ENCODE data around the gene PPFIA1.
A peak's percentile ranks its signal among the peaks of the same experiment; 100 is the strongest.

The PPFIA1 gene

DNA sequence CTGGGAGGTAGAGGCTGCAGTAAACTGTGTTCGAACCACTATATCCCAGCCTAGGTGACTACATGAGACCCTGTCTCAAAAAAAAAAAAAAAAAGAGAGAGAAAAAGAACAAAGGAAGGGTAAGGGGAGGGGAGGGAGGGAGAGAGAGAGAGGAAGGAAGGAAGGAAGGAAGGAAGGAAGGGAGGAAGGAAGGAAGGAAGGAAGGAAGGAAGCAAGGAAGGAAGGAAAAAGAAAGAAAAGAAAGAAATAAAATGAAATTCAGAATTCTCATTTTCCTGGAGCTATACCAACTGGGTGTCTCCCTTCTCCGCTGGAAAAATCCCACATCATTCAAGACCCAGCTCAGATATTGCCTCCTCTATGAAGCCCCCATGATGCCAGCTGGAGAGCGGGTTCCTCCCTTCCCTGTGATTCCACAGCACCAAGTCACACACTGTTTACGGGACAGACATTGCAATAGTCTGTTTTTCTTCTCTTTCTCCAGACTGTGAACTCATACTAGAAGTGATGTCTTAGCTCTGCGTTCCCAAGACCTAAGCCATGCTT, 3.0 kb upstream of the PPFIA1 start:
- H3K27me3 ChIP-seq (ENCODE audit: insufficient read depth, low read length, poor library complexity) = no peaks in the 10 kb centered on the region
- peaks cover 16% of the 10 kb centered on the region for H3K79me2 ChIP-seq (ENCODE audit: control insufficient read depth, insufficient read depth, low read length)
- H3K27ac ChIP-seq (ENCODE audit: low read depth, low read length) = no peak overlapping the region
- H4K5ac ChIP-seq (ENCODE audit: low read length) = no peak overlapping the region
- DNase-seq = no peak
- peaks cover 4% of the 10 kb centered on the region for H3K4me1 ChIP-seq (ENCODE audit: control insufficient read depth, low read depth, low read length)
- no peak overlapping the region for H3K9ac ChIP-seq (ENCODE audit: low read length)
- no peak overlapping the region for H3K4ac ChIP-seq (ENCODE audit: low read depth, low read length)
- WGBS (ENCODE audit: extremely low coverage, insufficient coverage, low lambda C conversion rate) = no CpG with 5 or more reads among the region's 5 CpGs
- no peak overlapping the region for H3K4me3 ChIP-seq (ENCODE audit: low read length)
- no peak overlapping the region for H3K23ac ChIP-seq (ENCODE audit: low read length)
- H3K56ac ChIP-seq (ENCODE audit: low read length) = no peak overlapping the region
- no peak overlapping the region for H4K8ac ChIP-seq (ENCODE audit: low read depth, low read length)
- H2AK5ac ChIP-seq (ENCODE audit: low read length) = no peak overlapping the region
- no peak overlapping the region for H2BK15ac ChIP-seq (replicated peaks; ENCODE audit: low read depth)
- H2BK120ac ChIP-seq (ENCODE audit: low read depth, low read length) = no peak overlapping the region
- H3K4me2 ChIP-seq (ENCODE audit: low read length) = no peak overlapping the region
- no peak overlapping the region for H2BK5ac ChIP-seq (ENCODE audit: low read length)
- H3K36me3 ChIP-seq (ENCODE audit: control insufficient read depth, insufficient read depth, low read length) = peaks cover 2% of the 10 kb centered on the region
- peaks cover 6% of the 10 kb centered on the region for H3K79me1 ChIP-seq (ENCODE audit: low read length)
- H3K18ac ChIP-seq (ENCODE audit: low read length) = no peak overlapping the region

- H3K79me1 ChIP-seq (ENCODE audit: low read length) = peaks cover 9% of the 10 kb centered on the region
- no peak overlapping the region for H2BK15ac ChIP-seq (replicated peaks; ENCODE audit: low read depth)
- H3K56ac ChIP-seq (ENCODE audit: low read length) = no peak overlapping the region
- H2BK5ac ChIP-seq (ENCODE audit: low read length) = no peak overlapping the region
- H3K4me2 ChIP-seq (ENCODE audit: low read length) = no peak overlapping the region
- H2BK120ac ChIP-seq (ENCODE audit: low read depth, low read length) = no peak overlapping the region
- no peak overlapping the region for H4K8ac ChIP-seq (ENCODE audit: low read depth, low read length)
- no peak overlapping the region for H2AK5ac ChIP-seq (ENCODE audit: low read length)
- peaks cover 4% of the 10 kb centered on the region for H3K36me3 ChIP-seq (ENCODE audit: control insufficient read depth, insufficient read depth, low read length)
- H3K27ac ChIP-seq (ENCODE audit: low read depth, low read length) = no peak overlapping the region
- no peak overlapping the region for H3K18ac ChIP-seq (ENCODE audit: low read length)
- H3K4me3 ChIP-seq (ENCODE audit: low read length) = no peak overlapping the region
- peaks cover 22% of the 10 kb centered on the region for H3K79me2 ChIP-seq (ENCODE audit: control insufficient read depth, insufficient read depth, low read length)
- WGBS (ENCODE audit: extremely low coverage, insufficient coverage, low lambda C conversion rate) = no CpG with 5 or more reads among the region's 10 CpGs
- no peak overlapping the region for H3K23ac ChIP-seq (ENCODE audit: low read length)
- H3K4ac ChIP-seq (ENCODE audit: low read depth, low read length) = no peak overlapping the region
- H3K9ac ChIP-seq (ENCODE audit: low read length) = no peak overlapping the region
- H3K27me3 ChIP-seq (ENCODE audit: insufficient read depth, low read length, poor library complexity) = no peaks in the 10 kb centered on the region
- H4K5ac ChIP-seq (ENCODE audit: low read length) = no peak overlapping the region
- H3K4me1 ChIP-seq (ENCODE audit: control insufficient read depth, low read depth, low read length) = peaks cover 4% of the 10 kb centered on the region
- DNase-seq = no peak
Observed at GRCh38 chr11:70268526-70268925, 2.0 kb upstream of the PPFIA1 start.

DNA sequence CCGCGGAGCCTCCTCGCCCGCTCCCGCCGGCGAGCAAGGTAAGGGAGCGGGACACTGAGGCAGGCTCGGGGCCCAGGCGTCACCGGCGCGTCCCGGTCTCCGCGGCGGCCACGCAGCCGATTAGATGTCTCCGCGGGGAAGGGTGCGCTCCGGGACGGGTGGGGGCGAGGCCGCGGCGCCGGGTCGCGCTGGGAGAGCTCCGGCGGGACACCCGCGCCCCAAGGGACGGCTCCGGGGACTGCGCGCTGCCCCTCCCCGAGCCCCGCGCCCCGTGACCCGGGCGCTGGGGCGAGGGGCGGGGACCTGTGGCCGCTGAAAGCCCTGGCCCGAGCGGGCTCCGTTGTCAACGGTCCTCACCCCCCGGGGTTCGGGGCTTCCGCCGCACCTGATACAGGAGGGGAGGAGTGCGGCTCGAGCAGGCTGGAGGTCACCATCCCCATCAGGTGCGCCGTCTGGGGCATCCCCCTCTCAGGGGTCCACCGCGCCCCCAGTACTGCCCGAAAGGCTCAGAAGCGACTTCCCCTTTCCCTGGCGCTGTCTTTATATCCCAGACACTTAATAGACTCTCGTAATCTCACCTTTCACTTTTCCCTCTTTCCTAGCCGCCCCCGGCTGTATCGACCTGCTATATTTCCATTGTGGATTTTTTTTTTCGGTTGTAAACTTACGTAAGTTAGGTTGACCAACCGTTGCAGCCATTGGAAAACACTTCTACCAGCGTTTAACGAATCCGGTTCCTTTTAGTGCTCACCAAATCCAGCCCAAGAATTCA, 573 bp downstream of the PPFIA1 start:
- peak overlapping the region; percentile 77 for H3K4ac ChIP-seq (ENCODE audit: low read depth, low read length)
- H3K18ac ChIP-seq (ENCODE audit: low read length) = peak overlapping the region; percentile 88
- H3K79me2 ChIP-seq (ENCODE audit: control insufficient read depth, insufficient read depth, low read length) = peaks cover 40% of the 10 kb centered on the region
- DNase-seq = peak; percentile 51
- no peak overlapping the region for H2AK5ac ChIP-seq (ENCODE audit: low read length)
- peak overlapping the region; percentile 46 for H2BK120ac ChIP-seq (ENCODE audit: low read depth, low read length)
- peak overlapping the region; percentile 79 for H3K4me3 ChIP-seq (ENCODE audit: low read length)
- no peak overlapping the region for H3K23ac ChIP-seq (ENCODE audit: low read length)
- H3K4me1 ChIP-seq (ENCODE audit: control insufficient read depth, low read depth, low read length) = peaks cover 4% of the 10 kb centered on the region
- H4K5ac ChIP-seq (ENCODE audit: low read length) = no peak overlapping the region
- no peak overlapping the region for H2BK5ac ChIP-seq (ENCODE audit: low read length)
- peak overlapping the region; percentile 89 for H3K4me2 ChIP-seq (ENCODE audit: low read length)
- peaks cover 12% of the 10 kb centered on the region for H3K36me3 ChIP-seq (ENCODE audit: control insufficient read depth, insufficient read depth, low read length)
- H3K9ac ChIP-seq (ENCODE audit: low read length) = peak overlapping the region; percentile 92
- no peaks in the 10 kb centered on the region for H3K27me3 ChIP-seq (ENCODE audit: insufficient read depth, low read length, poor library complexity)
- H3K56ac ChIP-seq (ENCODE audit: low read length) = peak overlapping the region; percentile 97
- peaks cover 16% of the 10 kb centered on the region for H3K79me1 ChIP-seq (ENCODE audit: low read length)
- peak overlapping the region; percentile 47 for H3K27ac ChIP-seq (ENCODE audit: low read depth, low read length)
- no peak overlapping the region for H2BK15ac ChIP-seq (replicated peaks; ENCODE audit: low read depth)
- H4K8ac ChIP-seq (ENCODE audit: low read depth, low read length) = no peak overlapping the region
- no CpG with 5 or more reads among the region's 75 CpGs for WGBS (ENCODE audit: extremely low coverage, insufficient coverage, low lambda C conversion rate)

- no peak overlapping the region for H3K27ac ChIP-seq (ENCODE audit: low read depth, low read length)
- H3K4me3 ChIP-seq (ENCODE audit: low read length) = peak overlapping the region; percentile 79
- H2BK120ac ChIP-seq (ENCODE audit: low read depth, low read length) = no peak overlapping the region
- no peak overlapping the region for H4K5ac ChIP-seq (ENCODE audit: low read length)
- no peaks in the 10 kb centered on the region for H3K27me3 ChIP-seq (ENCODE audit: insufficient read depth, low read length, poor library complexity)
- no peak overlapping the region for H2BK5ac ChIP-seq (ENCODE audit: low read length)
- peaks cover 4% of the 10 kb centered on the region for H3K4me1 ChIP-seq (ENCODE audit: control insufficient read depth, low read depth, low read length)
- H3K18ac ChIP-seq (ENCODE audit: low read length) = no peak overlapping the region
- H3K56ac ChIP-seq (ENCODE audit: low read length) = peak overlapping the region; percentile 97
- H3K36me3 ChIP-seq (ENCODE audit: control insufficient read depth, insufficient read depth, low read length) = peaks cover 12% of the 10 kb centered on the region
- no peak overlapping the region for H3K4ac ChIP-seq (ENCODE audit: low read depth, low read length)
- no CpG with 5 or more reads among the region's 2 CpGs for WGBS (ENCODE audit: extremely low coverage, insufficient coverage, low lambda C conversion rate)
- H4K8ac ChIP-seq (ENCODE audit: low read depth, low read length) = no peak overlapping the region
- DNase-seq = no peak
- H3K23ac ChIP-seq (ENCODE audit: low read length) = no peak overlapping the region
- no peak overlapping the region for H2AK5ac ChIP-seq (ENCODE audit: low read length)
- H3K79me1 ChIP-seq (ENCODE audit: low read length) = peaks cover 16% of the 10 kb centered on the region
- H3K79me2 ChIP-seq (ENCODE audit: control insufficient read depth, insufficient read depth, low read length) = peaks cover 41% of the 10 kb centered on the region
- no peak overlapping the region for H2BK15ac ChIP-seq (replicated peaks; ENCODE audit: low read depth)
- peak overlapping the region; percentile 89 for H3K4me2 ChIP-seq (ENCODE audit: low read length)
- peak overlapping the region; percentile 92 for H3K9ac ChIP-seq (ENCODE audit: low read length)
Observed at GRCh38 chr11:70271649-70271953, 1.1 kb downstream of the PPFIA1 start.

GRCh38 chr11:70272009-70272408, 1.5 kb downstream of the PPFIA1 start:
- no peak overlapping the region for H3K23ac ChIP-seq (ENCODE audit: low read length)
- peak overlapping the region; percentile 33 for H3K9ac ChIP-seq (ENCODE audit: low read length)
- no peak overlapping the region for H2AK5ac ChIP-seq (ENCODE audit: low read length)
- no CpG with 5 or more reads among the region's 7 CpGs for WGBS (ENCODE audit: extremely low coverage, insufficient coverage, low lambda C conversion rate)
- no peak overlapping the region for H4K5ac ChIP-seq (ENCODE audit: low read length)
- H4K8ac ChIP-seq (ENCODE audit: low read depth, low read length) = no peak overlapping the region
- DNase-seq = no peak
- no peak overlapping the region for H2BK5ac ChIP-seq (ENCODE audit: low read length)
- H3K4me1 ChIP-seq (ENCODE audit: control insufficient read depth, low read depth, low read length) = peaks cover 4% of the 10 kb centered on the region
- H3K79me1 ChIP-seq (ENCODE audit: low read length) = peaks cover 16% of the 10 kb centered on the region
- H3K56ac ChIP-seq (ENCODE audit: low read length) = peak overlapping the region; percentile 50
- H3K18ac ChIP-seq (ENCODE audit: low read length) = no peak overlapping the region
- H3K4me2 ChIP-seq (ENCODE audit: low read length) = peak overlapping the region; percentile 4
- H2BK15ac ChIP-seq (replicated peaks; ENCODE audit: low read depth) = no peak overlapping the region
- no peak overlapping the region for H3K4me3 ChIP-seq (ENCODE audit: low read length)
- H3K27me3 ChIP-seq (ENCODE audit: insufficient read depth, low read length, poor library complexity) = no peaks in the 10 kb centered on the region
- H3K27ac ChIP-seq (ENCODE audit: low read depth, low read length) = no peak overlapping the region
- H3K79me2 ChIP-seq (ENCODE audit: control insufficient read depth, insufficient read depth, low read length) = peaks cover 41% of the 10 kb centered on the region
- H3K36me3 ChIP-seq (ENCODE audit: control insufficient read depth, insufficient read depth, low read length) = peaks cover 12% of the 10 kb centered on the region
- no peak overlapping the region for H3K4ac ChIP-seq (ENCODE audit: low read depth, low read length)
- no peak overlapping the region for H2BK120ac ChIP-seq (ENCODE audit: low read depth, low read length)
